ENCODE data around the gene ANKS1B.
"Not testable (repeated sequence)": the region's sequence is repeated elsewhere in the genome, so short reads cannot be mapped to it uniquely, and the experiment has no call there.

ANKS1B gene

DNA sequence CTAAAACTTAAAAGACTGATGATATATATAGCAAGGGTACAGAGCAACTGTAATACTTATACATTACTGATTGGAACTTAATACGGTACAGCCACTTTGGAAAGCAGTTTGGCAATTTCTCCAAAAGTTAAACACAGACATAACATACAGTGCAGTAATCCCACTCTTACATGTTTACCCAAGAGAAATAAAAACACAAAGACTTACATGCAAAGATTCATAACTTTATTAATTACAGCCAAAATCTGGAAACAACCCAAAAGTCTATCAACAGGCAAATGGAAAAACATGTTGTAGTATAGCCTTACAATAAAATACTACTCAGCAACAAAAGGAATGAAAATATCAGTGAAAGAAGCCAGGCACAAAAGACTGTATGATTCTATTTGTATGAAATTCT lies 252.6 kb downstream of the ANKS1B start:
- Mint-ChIP-seq H3K9me3 (peaks cover 7% of the 10 kb centered on the region), H3K4me1 (no peaks in the 10 kb centered on the region), H3K27me3 (no peaks in the 10 kb centered on the region), H3K36me3 (no peaks in the 10 kb centered on the region), H3K4me3 (no peak overlapping the region), H3K27ac (no peak overlapping the region)
- DNase-seq = no peak
- CTCF ChIA-PET = no interaction called here

- no peak overlapping the region for H3K4me3 Mint-ChIP-seq
- H3K27ac Mint-ChIP-seq = no peak overlapping the region
- no peak for DNase-seq
- H3K27me3 Mint-ChIP-seq = no peaks in the 10 kb centered on the region
- CTCF ChIA-PET = no interaction called here
- no peaks in the 10 kb centered on the region for H3K36me3 Mint-ChIP-seq
- H3K9me3 Mint-ChIP-seq = peaks cover 12% of the 10 kb centered on the region
- H3K4me1 Mint-ChIP-seq = no peaks in the 10 kb centered on the region
Measured at GRCh38 chr12:99722690-99723486, 261.8 kb downstream of the ANKS1B start.

DNA sequence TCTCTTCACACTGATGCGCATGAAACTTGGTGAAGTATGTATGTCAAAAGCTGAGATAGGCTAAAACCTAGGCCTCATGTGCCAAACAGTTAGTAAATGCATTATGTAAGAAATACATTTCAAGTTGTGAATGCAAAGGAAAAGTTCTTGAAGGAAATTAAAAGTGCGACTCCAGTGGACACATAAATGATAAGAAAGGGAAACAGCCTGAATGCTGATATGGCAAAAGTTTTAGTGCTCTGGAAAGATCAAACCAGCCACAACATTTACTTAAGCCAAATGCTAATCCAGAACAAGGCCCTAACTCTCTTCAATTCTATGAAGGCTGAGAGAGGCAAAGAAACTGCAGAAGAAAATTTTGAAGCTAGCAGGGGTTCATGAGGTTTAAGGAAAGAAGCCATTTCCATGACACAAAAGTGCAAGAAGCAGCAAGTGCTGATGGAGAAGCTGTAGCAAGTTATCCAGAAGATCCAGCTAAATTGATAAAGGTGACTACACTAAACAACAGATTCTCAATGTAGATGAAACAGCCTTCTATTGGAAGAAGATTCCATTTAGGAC lies 262.9 kb downstream of the ANKS1B start:
- Mint-ChIP-seq H3K27ac (no peak overlapping the region), H3K27me3 (no peaks in the 10 kb centered on the region), H3K36me3 (no peaks in the 10 kb centered on the region), H3K9me3 (peaks cover 13% of the 10 kb centered on the region), H3K4me1 (no peaks in the 10 kb centered on the region), H3K4me3 (no peak overlapping the region)
- DNase-seq = no peak
- CTCF ChIA-PET = no interaction called here

GRCh38 chr12:99720083-99720465 lies 264.7 kb downstream of the ANKS1B start:
- H3K4me3 Mint-ChIP-seq, DNase-seq, H3K4me1 Mint-ChIP-seq, H3K27me3 Mint-ChIP-seq, H3K36me3 Mint-ChIP-seq, H3K27ac Mint-ChIP-seq, CTCF ChIA-PET: not testable (repeated sequence)
- H3K9me3 Mint-ChIP-seq = peaks cover 23% of the 10 kb centered on the region

DNA sequence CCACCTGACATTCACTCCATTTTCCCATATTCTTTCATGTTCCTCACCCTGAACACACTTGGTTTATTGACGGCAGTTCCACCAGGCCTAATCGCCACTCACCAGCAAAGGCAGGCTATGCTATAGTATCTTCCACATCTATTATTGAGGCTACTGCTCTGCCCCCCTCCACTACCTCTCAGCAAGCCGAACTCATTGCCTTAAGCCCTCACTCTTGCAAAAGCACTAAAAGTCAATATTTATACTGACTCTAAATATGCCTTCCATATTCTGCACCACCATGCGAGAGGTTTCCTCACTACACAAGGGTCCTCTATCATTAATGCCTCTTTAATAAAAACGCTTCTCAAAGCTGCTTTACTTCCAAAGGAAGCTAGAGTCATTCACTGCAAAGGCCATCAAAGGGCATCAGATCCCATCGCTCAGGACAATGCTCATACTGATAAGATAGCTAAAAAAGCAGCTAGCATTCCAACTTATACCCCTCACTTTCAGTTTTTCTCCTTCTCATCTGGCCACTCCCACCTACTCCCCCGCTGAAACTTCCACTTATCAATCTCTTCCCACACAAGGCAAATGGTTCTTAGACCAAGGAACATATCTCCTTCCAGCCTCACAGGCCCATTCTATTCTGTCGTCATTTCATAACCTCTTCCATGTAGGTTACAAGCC lies 265.2 kb downstream of the ANKS1B start:
- H3K36me3 Mint-ChIP-seq, H3K4me3 Mint-ChIP-seq, CTCF ChIA-PET, H3K4me1 Mint-ChIP-seq, H3K27me3 Mint-ChIP-seq, DNase-seq, H3K27ac Mint-ChIP-seq: not testable (repeated sequence)
- H3K9me3 Mint-ChIP-seq = peaks cover 22% of the 10 kb centered on the region

DNA sequence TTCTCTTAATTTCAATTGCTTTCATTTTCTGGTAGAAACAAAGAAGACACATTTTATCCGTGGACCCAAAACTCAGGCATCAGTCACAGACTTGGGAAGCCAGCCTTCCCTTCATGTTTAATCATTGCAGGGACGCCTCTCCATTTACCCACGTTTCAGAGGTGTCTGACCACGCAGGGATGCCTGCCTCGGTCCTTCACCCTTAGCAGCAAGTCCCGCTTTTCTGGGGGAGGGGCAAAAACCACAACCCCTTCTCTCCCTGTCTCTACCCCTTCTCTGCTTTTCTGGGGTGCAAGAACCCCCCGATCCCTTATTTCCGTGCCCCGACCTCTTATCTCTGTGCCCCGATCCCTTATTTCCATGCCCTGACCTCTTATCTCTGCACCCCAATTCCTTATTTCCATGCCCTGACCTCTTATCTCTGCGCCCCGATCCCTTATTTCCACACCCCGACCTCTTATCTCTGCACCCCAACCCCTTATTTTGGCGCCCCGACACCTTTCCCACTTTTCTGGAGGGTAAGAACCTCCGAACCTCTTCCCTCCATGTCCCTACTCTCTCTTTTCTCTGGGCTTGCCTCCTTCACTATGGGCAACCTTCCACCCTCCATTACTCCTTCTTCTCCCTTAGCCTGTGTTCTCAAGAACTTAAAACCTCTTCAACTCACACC lies 268.8 kb downstream of the ANKS1B start:
- CTCF ChIA-PET, H3K27ac Mint-ChIP-seq, H3K4me1 Mint-ChIP-seq, H3K4me3 Mint-ChIP-seq, H3K36me3 Mint-ChIP-seq, H3K27me3 Mint-ChIP-seq, DNase-seq: not testable (repeated sequence)
- H3K9me3 Mint-ChIP-seq = peaks cover 12% of the 10 kb centered on the region

DNA sequence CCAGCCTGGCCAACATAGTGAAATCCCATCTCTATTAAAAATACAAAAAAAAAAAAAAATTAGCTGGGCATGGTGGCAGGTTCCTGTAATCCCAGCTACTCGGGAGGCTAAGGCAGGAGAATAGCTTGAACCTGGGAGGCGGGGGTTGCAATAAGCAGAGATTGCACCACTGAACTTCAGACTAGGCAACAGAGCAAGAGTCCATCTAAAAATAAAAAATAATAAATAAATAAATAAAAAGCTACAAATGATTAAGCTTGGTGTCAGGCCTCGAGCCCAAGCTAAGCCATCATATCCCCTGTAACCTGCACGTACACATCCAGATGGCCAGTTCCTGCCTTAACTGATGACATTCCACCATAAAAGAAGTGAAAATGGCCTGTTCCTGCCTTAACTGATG lies 269.8 kb downstream of the ANKS1B start:
- H3K27me3 Mint-ChIP-seq, DNase-seq, H3K4me1 Mint-ChIP-seq, CTCF ChIA-PET, H3K4me3 Mint-ChIP-seq, H3K27ac Mint-ChIP-seq, H3K36me3 Mint-ChIP-seq: not testable (repeated sequence)
- H3K9me3 Mint-ChIP-seq = peaks cover 12% of the 10 kb centered on the region

DNA sequence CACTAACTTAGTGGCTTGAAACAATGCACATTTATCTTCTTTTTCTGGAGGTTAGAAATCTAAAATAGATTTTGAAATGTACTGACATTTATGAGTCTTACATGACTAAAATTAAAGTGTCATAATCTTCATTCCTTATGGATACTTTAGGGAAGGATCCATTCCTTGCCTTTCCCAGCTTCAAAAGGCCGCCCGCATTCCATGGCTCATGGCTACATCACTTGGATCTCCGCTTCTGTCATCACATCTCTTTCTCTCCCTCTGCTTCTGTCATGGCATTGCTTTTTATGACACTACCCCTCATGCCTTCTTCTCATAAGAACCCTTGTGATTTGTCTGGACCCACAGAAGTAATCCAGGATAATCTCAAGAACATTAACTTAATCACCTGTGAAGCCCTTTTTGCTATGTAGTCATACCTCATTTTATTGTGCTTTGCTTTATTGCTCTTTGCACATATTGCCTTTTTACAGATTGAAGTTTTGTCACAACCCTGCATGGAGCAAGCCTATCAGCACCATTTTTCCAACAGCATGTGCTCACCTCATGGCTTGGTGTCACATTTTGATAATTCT lies 270.7 kb downstream of the ANKS1B start:
- H3K9me3 Mint-ChIP-seq = peaks cover 12% of the 10 kb centered on the region
- H3K4me3 Mint-ChIP-seq = no peak overlapping the region
- no peak for DNase-seq
- CTCF ChIA-PET = no interaction called here
- no peak overlapping the region for H3K27ac Mint-ChIP-seq
- no peaks in the 10 kb centered on the region for H3K36me3 Mint-ChIP-seq
- H3K4me1 Mint-ChIP-seq = no peaks in the 10 kb centered on the region
- no peaks in the 10 kb centered on the region for H3K27me3 Mint-ChIP-seq

DNA sequence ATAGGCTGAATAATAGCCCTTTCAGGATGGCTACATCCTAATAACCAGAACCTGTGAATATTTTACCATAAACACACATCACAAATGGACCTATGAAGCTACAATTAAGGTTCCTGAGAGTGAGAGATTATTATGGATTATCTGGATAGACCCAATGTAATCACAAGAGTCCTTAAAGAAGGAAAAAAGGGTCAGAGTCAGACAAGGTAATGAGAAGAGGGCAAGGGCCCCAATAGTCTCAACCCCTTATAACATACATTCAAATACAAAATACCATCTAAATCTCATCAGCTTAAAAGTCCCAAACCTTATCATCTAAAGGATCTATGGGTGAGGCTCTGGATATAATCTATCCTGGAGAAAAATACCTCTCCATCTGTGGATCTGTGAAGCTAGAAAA lies 272.5 kb downstream of the ANKS1B start:
- Mint-ChIP-seq H3K36me3 (no peaks in the 10 kb centered on the region), H3K27ac (no peak overlapping the region), H3K27me3 (no peaks in the 10 kb centered on the region), H3K4me1 (no peaks in the 10 kb centered on the region), H3K9me3 (peaks cover 12% of the 10 kb centered on the region), H3K4me3 (no peak overlapping the region)
- no peak for DNase-seq
- CTCF ChIA-PET = no interaction called here

- CTCF ChIA-PET = no interaction called here
- no peak overlapping the region for H3K4me3 Mint-ChIP-seq
- H3K9me3 Mint-ChIP-seq = peaks cover 6% of the 10 kb centered on the region
- no peaks in the 10 kb centered on the region for H3K27me3 Mint-ChIP-seq
- no peak overlapping the region for H3K27ac Mint-ChIP-seq
- no peaks in the 10 kb centered on the region for H3K4me1 Mint-ChIP-seq
- DNase-seq = no peak
- no peaks in the 10 kb centered on the region for H3K36me3 Mint-ChIP-seq
Measured at GRCh38 chr12:99711246-99711645, 273.5 kb downstream of the ANKS1B start.

- H3K27me3 Mint-ChIP-seq = no peaks in the 10 kb centered on the region
- no peaks in the 10 kb centered on the region for H3K9me3 Mint-ChIP-seq
- H3K36me3 Mint-ChIP-seq = no peaks in the 10 kb centered on the region
- no peak overlapping the region for H3K27ac Mint-ChIP-seq
- DNase-seq = no peak
- H3K4me1 Mint-ChIP-seq = no peaks in the 10 kb centered on the region
- CTCF ChIA-PET = no interaction called here
- no peak overlapping the region for H3K4me3 Mint-ChIP-seq
Measured at GRCh38 chr12:99709619-99710018, 275.1 kb downstream of the ANKS1B start.

GRCh38 chr12:99709116-99709515 lies 275.6 kb downstream of the ANKS1B start:
- Mint-ChIP-seq H3K4me3 (no peak overlapping the region), H3K4me1 (no peaks in the 10 kb centered on the region), H3K27me3 (no peaks in the 10 kb centered on the region), H3K27ac (no peak overlapping the region), H3K9me3 (no peaks in the 10 kb centered on the region), H3K36me3 (no peaks in the 10 kb centered on the region)
- DNase-seq = no peak
- CTCF ChIA-PET = no interaction called here

DNA sequence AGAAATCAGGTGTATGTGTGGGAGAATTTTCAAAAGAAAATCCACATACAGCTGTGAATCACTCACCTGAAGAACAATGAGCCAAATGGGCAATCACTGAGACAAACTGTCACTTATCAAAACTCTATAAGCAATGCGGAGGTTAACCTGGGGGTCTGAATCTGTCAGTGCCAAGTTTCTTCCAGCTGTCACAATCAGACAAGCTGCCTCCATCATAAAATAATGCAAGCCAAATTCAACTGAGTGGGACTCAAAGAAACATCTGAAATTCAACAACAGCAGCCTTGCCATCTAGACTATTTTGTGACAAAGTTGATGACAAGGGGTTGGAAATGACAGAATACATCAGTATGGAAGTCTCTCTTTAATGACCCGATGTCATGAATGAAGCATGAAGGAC lies 276.9 kb downstream of the ANKS1B start:
- H3K27ac Mint-ChIP-seq = no peak overlapping the region
- no peak overlapping the region for H3K4me3 Mint-ChIP-seq
- H3K27me3 Mint-ChIP-seq = no peaks in the 10 kb centered on the region
- no peaks in the 10 kb centered on the region for H3K4me1 Mint-ChIP-seq
- CTCF ChIA-PET = no interaction called here
- DNase-seq = no peak
- no peaks in the 10 kb centered on the region for H3K9me3 Mint-ChIP-seq
- no peaks in the 10 kb centered on the region for H3K36me3 Mint-ChIP-seq

GRCh38 chr12:99706736-99707473 lies 277.8 kb downstream of the ANKS1B start:
- H3K27ac Mint-ChIP-seq = no peak overlapping the region
- H3K4me1 Mint-ChIP-seq = no peaks in the 10 kb centered on the region
- no peaks in the 10 kb centered on the region for H3K27me3 Mint-ChIP-seq
- no peak overlapping the region for H3K4me3 Mint-ChIP-seq
- CTCF ChIA-PET = no interaction called here
- no peaks in the 10 kb centered on the region for H3K9me3 Mint-ChIP-seq
- no peaks in the 10 kb centered on the region for H3K36me3 Mint-ChIP-seq
- no peak for DNase-seq

Measured in activated naive CD4-positive, alpha-beta T cell treated with anti-CD3 and anti-CD28 coated beads, Interleukin-2, amount 10 ng/mL, durations not matched to agents 7 days and 5 days (primary cell).